Measurements from ENCODE around the gene C1orf94.
"Not testable (repeated sequence)": the region's sequence is repeated elsewhere in the genome, so short reads cannot be mapped to it uniquely, and the experiment has no call there.

Gene C1orf94

DNA sequence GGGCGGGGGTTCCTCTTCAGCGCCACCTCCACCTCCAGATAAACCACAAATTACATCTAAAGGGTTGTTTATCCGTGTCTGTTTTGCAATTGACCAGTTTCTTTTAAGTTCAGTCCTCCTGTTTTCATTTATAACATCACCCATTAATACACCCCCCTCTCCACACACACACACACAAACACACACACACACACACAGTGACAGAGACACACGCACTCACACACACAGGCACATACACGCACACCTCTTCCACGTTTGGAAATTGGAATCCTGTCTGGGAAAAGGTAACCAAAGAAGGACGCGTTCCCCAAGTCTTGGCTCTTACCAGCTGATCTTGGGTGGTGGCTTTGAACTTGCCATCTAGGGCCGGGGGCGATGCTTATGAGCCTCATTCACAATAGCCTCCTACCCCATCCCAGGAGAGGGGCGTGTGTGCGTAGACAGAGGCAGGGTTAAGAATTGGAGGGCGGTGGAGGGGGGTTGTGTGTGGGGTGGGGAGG is 11.2 kb upstream of the C1orf94 start:
- DNase-seq: peak in 1 of 2 experiments; percentile 13

DNA sequence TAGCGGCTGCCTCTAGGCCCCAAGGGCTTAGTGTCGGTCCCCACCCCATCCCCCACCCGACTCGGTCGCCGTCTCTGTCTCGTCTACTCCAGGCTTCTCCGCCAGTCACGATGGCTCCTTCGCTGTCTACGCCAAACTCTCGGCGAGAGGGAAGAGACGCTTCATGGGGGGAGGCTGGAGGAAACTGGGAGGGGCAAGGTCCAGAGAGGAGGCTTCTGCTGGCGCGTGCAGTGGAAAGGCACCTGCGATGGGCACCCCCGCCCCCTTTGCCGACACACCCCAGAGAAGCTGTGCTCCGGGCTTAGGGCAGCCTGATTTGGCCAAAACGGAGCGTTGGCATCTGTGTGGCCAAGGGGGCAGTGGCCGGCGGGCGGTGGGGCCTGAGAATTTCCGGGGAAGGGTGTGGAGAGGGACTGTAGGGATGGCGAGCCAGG is 10.5 kb upstream of the C1orf94 start:
- DNase-seq: no peak

DNA sequence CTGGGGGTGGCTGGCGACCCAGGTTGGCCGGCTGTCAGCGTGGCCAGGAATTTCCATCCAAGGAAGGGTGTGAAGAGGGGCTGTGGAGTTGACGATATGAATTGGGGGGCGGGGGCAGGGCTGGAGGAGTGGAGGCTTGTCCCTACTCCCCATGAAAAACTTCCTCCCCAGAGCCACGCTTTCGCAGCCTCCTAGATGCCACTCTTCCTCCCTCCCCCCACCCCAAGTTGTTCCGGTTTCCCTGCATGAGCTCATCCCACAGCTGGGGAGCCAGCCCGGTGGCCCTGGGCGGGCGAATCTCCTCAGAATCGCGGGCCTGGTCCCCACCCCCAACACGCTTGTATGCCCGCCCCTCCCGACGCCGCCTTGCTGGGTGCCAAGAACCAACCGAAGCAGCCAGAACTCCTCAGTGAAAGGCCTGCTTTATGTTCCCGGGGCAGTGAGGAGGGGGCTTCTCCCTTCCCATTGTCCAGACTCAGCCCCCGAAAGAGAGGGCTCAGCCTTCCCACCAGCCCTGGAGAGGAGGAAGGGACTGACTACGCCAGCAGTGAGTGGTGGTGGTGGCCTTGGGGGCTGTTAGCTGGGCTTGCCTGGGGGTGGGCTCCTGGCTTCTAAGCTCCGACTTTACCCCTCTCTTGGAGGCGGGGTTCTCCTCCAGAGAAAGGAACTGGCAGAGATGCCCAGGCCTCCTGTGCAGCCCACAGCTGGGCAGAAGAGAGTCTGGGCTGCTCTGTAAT is 9.9 kb upstream of the C1orf94 start:
- DNase-seq: no peak

DNA sequence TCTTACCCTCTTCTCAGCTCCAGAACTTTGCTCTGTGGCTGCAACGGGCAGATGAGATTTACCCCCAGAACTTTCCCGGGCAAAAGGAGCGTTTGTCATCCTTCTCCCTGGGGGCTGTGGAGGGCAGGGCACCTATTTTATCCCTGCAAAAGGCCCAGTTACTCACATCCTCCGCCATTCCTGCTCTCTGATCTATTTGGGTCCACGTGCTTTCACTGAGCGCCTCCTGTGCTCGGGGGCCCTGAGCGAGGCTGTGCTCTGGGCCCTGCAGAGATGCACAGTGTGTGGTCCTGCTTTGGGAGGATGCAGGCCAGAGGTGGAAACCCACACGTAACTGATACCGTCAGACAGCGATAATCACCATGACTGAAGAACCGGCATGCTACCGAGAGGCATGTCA is 9.3 kb upstream of the C1orf94 start:
- DNase-seq: no peak

DNA sequence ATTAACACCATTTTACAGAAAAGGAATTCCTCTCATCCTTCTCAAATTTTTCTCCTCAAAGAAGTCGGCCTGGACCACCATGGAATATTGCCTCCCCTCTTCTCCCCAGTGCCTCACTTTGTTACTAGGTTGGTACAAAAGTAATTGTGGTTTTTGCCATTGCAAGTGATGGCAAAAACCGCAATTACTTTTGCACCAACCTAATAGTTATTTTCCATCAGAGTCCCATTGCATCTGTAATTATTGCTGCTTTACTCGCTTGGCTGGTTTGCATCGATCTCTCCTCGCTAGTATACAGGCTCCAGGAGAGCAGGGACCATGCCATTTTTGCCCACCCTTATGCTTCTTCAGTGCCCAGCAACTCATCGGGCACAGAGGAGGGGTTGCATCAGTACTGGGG is 963 bp upstream of the C1orf94 start:
- DNase-seq: no peak

DNA sequence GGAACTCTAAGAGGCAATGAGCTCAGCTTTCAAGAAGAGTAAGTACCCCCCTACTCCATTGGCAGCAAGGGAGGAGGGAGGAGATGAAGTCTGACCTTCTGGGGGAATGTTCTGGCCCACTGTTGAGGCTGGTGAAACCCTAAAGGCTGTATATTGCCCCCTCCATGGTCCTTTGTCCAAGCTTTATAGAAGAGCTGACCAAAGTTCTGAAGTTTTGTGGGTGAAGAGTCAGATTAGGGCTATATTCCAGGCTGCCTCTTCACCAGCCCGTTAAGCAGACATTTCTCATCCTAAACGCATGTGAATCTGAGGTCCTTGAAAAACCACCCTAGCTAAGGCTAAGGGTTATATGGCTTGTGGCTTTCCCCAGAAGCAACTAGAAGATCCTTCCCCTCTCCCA is 1.4 kb downstream of the C1orf94 start:
- no peak for DNase-seq

DNA sequence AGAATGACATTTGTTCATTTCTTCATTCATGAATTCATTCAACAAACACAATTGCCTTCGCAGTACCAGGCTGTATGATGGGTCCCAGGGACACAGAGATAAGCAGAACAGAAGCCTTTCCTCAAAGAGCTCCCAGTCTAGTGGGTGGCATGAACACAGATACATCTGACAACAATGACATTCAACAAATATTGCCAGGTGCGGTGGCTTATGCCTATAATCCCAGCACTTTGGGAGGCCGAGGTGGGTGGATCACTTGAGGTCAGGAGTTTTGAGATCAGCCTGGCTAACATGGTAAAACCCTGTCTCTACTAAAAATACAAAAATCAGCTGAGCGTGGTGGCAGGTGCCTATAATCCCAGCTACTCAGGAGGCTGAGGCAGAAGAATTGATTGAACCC is 6.7 kb downstream of the C1orf94 start:
- DNase-seq: not testable (repeated sequence)

DNA sequence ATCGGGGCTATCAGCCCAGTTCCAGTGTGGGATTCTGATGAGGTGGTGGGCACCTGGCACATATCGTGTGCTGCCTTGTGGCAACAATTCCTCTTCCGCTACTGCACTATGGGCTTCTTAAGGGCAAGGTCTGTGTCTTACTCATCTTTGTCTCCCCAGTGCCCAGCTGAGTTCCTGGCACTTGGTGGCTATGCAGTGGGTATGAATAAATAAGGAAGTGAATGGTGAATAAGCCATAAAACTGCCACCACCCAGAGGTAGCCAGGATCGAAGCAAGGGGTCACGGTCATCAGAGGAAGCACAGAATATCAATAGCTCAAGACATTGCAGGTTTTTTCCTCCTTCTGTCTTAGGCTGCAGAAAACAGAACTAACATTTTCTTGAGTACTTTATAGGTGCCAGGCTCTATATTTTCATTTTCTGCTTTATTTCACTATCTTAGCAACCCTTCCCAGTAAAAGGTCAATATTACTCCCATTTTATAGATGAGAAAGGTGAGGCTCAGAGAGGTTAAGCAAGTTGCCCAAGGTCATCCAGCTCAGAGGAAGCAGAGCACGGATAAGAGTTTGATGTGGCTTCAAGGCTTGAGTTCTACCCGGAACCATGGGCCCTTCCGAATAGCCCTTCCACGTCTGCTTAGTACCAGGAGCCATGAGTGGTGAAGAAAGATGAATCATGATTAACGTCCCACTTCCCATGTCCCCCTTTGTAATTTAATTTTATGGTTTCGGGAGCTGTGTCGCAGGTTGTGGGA is 10.2 kb downstream of the C1orf94 start:
- DNase-seq: no peak

DNA sequence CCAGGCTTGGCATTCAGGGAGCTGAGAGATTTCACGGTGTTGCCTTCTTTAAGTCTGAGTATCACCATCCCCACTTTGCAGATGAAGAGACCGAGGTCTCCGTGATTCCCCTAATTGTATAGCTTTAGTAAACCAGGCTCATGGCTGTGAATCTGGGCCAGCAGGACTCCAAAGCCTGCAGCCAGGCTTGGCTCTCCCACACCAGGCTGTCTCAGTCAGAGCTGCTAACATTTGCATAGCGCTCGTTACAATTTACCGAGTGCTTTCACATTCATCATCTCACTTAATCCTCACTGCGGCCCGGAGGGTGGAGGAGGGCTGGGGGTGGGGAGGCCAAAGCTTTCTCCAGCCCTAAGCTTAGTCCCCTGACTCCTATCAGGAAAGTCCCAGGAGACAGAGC is 11.7 kb downstream of the C1orf94 start:
- no peak for DNase-seq

DNA sequence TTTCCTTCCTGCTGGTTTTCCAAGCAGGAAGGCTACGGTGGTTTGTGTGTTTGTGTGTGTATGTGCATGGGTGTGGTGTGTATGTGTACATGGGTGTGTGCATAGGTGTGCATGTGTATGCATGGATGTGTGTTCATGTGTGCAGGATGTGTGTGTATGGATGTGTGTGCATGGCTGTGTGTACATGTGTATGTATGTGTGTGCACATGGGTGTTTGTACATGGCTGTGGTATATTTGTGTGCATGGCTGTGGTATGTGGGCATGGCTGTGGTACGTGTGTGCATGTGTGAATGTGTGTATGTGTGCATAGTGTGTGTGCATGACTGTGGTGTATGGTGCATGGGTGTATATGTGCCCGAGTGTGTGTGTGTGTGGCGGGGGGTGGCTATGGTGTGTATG is 12.3 kb downstream of the C1orf94 start:
- no peak for DNase-seq

DNA sequence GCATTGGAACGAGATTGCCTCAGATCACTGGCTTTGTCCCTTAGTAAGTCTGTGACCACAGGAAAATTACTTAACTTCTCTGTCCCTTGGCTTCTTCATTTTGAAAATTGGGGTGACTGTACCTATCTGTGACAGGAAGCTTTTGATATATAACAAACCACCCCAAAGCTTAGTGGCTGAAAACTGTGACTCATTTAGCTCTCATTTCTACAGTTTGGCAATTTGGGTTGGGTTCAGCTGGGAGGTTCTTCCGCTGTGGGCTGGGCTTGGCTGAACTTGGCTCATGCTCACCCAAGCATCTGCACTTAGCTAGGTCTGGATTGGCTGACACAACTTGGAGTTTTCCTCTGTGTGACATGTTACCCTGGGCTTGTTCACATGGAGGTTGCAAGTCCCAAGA is 14.0 kb downstream of the C1orf94 start:
- DNase-seq: no peak

DNA sequence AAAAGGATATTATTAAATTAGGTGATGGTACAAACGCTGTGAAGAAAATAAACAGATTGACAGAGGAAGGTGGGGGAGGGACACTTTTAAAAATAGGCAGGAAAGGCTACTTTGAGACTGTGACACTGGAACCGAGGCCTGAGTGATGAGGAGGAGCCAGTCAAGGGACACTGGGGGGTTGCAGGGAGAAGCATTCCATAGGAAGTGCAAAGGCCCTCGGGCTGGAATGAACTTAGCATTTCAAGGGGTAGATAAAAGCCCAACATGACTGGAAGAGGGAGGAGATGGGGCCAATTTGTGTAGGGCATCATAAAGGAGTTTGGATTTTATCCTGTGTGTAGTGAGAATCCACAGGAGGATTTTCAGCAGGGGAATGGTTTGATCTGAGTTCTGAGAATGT is 15.9 kb downstream of the C1orf94 start:
- DNase-seq: no peak

DNA sequence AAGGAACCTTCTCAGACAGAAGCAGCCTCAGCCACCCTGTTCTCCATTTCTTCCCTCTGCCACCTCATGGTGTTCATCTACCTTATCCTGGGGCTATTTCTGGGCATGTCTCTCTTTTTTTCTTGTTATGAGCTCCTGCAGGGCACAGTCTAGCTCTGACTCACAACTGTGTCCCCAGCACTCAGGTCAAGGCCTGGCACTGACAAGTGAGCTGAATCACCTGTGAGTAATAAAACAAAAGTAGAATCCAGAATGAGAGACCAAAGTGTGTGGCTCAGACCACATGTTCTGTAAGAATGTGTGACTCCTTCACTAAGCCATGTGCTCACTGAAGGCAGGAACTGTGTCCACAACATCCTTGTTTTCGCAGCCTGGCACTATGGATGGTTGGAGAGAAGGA is 23.2 kb downstream of the C1orf94 start:
- DNase-seq: peak; percentile 32 to 79

DNA sequence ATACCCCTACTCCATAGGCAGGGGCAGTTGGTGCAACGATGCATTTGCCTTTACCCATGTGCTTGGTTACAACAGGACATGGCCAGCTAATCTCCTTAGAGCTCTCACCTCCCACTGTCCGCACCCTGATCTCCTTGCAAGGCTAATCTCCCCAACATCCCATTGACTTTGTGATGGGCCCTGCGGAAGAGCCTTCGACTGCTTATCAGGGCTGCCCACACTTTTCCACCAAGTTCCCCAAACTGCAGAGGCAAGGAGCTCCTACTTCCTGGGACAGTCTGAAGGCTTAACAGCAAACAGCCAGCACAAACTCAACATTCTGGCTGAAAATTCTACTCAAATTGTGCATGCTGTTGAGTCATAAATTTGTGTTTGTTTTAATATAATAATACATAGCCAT is 36.0 kb downstream of the C1orf94 start:
- no peak for DNase-seq

DNA sequence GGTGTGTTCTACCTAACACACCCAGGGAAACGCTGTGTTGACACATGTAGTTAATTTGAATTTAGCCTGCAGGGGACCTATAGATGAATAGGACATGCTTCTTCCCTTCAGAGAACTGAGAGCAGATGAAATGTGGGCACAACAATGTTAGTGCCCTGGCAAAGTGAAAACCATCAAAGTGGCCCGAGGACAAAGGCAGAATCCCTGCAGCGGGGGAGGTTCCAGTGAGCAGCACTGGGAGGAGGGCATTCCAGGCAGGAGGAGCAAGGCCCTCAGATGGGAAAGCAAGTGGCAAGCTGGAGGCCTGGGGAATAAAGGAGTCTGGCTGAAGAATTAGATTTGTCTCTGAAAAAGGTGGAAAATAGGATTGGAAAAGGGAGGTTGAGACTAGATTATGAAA is 37.2 kb downstream of the C1orf94 start:
- no peak for DNase-seq

DNA sequence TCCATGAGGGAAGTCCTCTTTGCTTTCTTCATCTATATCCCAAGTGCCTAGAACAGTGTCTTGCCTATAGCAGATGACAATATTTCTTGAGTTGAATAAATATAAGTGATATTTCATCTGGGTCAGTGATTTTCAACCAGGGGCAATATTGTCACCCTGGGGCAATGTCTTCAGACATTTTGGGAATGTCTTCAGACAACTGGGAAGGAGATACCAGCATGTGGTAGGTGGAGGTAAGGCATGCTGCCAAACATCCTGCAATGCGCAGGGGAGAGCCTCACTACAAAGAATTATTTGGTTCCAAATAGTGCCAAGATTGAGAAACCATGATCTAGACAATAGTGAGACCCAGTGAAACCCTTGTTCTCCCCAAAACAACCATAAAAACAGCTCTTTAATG is 54.7 kb downstream of the C1orf94 start:
- DNase-seq: no peak

DNA sequence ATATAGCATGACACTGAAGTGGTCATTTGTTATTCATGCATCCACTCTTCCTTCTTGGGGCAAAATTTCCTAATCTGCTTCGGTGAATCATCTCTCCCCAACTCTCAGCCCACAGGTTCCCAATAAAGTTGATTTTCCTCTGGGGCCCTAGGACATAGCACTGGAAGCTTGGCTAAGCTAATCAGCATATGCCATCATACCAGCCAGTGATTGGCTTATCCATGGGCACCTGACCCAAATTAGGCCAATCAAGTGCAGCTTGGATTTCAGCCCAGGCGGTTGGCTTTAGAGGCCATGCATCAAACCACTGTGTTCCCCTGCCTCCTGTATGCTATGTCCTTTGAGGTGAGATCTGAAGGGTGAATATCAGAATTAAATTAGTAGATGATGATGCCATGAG is 58.9 kb downstream of the C1orf94 start:
- no peak for DNase-seq

DNA sequence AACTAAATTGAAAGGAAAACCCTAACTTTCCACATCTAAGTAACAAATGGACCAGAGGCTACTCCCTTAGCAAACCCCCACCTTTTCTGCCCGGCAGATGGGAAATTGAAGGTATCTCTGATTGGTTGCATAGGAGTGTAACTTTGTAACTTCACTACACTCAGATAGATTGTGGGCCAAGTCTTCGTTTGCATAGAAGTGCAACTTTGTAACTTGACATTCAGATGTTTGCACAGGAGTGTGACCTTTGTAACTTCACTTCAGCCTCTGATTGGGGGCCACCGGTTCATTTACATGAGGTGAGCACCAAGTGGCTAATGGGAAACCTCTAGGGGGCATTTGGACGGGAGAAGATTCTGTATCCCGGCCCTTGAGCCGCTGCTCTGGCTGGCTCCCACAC is 59.4 kb downstream of the C1orf94 start:
- no peak for DNase-seq

DNA sequence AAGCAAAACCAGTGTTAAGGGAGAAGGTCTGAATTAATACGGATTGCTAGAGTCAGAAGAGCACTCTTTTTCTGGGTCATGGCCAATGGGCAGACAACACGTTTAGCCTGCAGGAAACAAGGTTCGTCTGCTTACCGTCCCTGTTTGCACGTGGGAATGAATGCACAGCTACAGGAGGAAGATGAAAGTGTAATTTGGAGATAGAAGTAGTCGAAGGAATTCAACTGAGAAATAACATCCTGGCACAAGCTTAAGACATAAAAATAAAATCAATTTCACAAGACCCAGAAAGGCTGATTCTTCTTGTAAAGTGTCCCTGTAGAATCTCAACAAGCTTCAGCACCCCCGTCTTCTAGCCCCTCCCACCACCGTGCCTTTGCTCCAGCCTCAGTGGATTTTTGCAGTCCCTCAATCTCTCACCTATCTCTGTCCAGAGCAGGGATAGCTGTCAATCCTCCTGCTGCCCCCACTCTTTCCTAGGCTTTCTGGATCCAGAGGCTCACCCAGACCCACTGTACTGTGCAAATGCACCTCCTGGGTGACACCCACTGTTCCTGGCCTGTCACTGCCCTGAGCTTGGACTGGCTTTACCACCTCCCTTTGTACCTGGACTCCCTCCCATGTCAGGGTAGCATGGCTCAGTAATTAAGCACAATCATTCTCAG is 60.6 kb downstream of the C1orf94 start:
- DNase-seq: no peak

DNA sequence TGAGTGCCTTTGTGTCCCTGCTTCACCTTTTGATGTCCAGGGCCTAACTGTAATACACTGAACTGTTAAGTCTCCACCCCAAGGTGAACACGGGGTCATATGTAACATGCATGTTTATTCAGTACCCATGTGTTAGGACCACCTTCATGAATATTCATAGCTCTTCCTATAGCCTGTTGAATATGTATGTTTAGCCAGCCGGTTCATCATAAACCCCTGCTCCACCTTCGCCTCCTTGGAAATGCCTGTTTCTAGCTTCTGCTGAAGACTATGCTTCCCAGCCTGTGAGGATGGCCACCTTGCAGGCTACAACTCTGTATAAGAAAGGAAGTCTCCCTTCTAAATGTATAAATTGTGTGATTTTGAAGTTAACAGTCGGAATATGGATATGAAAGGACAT is 69.3 kb downstream of the C1orf94 start:
- no peak for DNase-seq

DNA sequence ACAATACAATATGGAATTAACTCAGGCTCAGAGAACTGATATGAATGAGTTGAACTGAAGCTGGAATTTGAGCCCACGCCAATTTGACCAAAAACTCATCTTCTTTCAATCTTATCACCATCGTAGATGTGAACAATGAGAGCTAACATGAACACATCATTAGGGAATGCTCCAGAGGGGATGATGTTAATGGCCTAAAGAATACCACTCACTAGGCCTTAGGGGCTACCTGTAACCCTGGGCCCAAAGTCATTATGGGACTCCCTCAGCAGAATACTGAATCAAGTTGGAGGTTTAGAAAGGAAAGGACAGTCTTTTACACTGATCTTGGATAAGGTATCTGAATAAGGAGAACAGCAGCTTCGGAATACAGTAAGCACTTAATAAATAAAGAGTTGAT is 73.6 kb downstream of the C1orf94 start:
- DNase-seq: no peak

DNA sequence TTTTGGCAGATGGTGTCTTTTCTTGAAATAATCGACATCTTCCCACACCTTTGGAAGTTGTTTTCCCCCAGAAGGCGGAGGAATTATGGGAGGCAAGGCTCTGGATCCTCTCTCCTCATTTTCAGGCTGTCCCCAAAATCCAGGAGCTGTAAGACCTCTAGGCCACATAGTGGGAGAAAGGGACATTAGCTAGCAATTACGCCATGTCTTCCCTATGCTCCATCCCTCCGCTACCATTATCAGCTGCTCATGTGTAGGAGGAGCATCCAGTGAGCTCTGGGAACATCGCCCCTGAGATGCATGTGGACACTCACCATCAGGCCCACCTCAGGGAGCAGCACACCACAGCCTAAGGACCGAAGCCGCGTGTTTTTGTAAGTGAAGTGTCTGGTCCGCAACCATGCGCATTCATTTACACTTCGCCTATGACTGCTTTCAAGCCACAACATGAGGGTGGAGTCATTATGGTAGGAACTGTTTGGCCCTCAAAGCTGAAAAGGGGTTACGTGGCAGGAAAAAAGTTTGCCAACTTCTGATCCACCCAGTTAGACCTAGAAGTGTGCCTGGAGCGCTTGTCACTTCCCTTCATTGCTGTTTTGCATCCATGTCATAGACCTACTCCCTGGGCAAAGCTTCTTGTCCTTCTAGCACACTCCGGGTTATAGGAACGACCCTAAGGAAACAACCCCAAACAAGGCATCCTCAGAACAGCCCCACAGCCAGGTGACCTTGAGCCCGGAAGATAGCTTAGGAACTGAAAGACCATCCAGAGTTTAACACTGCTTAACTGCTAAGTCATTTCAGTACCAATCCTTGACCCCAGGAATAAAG is 85.5 kb downstream of the C1orf94 start:
- no peak for DNase-seq

DNA sequence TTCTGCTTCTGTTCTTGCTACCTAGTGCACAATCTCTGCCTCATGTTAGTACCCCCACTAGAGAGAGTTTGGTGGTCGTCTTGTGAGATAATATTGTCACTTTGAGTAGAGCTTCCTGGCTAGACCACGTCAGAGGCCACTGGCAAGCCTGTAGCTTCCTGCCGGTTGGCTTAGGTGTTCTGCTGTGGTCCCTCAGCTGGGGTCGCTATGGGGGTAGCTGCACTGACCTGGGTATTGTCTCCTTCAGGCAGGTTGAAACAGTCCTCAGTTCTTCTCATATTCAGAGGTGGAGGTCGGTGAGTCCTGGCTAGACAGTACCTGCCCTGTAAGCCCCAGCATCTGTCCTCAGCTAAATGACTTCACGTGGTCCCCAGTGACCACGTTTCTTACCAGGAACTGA is 86.2 kb downstream of the C1orf94 start:
- DNase-seq: no peak

Measured in SW 1271 (cell line).